ENCODE data around the gene EOLA2. TPM values are rescaled to one million over a fixed set of nuclear protein-coding genes. Genes with fewer than 3 reads are reported as not detected.
"Not testable (repeated sequence)": the region's sequence is repeated elsewhere in the genome, so short reads cannot be mapped to it uniquely, and the experiment has no call there.

Gene EOLA2
- total and polyA plus RNA-seq, 12 donors: 17.2 to 53.2 (median 28.7) TPM

DNA sequence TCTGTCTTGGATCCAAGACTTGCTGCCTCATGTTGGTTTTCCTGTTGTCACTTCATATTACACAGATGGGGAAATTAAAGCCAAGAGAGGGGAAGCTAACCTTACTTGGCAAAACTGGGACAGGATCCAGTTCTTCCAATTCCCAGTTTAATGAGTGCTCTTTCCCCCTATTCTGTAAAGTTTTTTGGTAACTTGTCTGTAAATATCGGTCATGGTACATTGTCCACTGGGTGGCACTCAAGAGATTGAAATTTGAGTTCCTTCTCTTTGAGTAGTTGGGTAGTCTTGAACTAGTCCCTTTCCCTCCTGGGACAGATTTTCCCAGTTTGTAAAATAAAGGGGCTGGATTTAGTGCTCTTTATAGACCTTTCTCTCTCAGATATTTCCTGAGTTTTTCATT lies 12.4 kb upstream of the EOLA2 start:
- peak in 1 of 7 donors; percentile 24 for DNase-seq
- H3K36me3 ChIP-seq (replicated peaks in 1 of 2): peaks cover 0 to 3% of the 10 kb centered on the region in 2 donors
- no peak overlapping the region for H3K4me3 ChIP-seq
- intact Hi-C loops (cut with DNase I): no loop called here
- TF ChIP-seq, protein P1, sequence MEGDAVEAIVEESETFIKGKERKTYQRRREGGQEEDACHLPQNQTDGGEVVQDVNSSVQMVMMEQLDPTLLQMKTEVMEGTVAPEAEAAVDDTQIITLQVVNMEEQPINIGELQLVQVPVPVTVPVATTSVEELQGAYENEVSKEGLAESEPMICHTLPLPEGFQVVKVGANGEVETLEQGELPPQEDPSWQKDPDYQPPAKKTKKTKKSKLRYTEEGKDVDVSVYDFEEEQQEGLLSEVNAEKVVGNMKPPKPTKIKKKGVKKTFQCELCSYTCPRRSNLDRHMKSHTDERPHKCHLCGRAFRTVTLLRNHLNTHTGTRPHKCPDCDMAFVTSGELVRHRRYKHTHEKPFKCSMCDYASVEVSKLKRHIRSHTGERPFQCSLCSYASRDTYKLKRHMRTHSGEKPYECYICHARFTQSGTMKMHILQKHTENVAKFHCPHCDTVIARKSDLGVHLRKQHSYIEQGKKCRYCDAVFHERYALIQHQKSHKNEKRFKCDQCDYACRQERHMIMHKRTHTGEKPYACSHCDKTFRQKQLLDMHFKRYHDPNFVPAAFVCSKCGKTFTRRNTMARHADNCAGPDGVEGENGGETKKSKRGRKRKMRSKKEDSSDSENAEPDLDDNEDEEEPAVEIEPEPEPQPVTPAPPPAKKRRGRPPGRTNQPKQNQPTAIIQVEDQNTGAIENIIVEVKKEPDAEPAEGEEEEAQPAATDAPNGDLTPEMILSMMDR (IDR thresholded peaks at IDR 0.05): peak in 5 of 6 experiments; percentile 21 to 49 (median 26)
- TF ChIP-seq POLR2A (IDR thresholded peaks at IDR 0.05): no peak
- H3K9me3 ChIP-seq (replicated peaks in 1 of 3): no peaks in the 10 kb centered on the region
- no peaks in the 10 kb centered on the region for H3K27me3 ChIP-seq
- no peak overlapping the region for H3K27ac ChIP-seq
- no peaks in the 10 kb centered on the region for H3K4me1 ChIP-seq (replicated peaks in 1 of 2)
- 20 to 25% (median 22%) methylated on average over 1 of the region's 1 CpG for WGBS, 4 donors

DNA sequence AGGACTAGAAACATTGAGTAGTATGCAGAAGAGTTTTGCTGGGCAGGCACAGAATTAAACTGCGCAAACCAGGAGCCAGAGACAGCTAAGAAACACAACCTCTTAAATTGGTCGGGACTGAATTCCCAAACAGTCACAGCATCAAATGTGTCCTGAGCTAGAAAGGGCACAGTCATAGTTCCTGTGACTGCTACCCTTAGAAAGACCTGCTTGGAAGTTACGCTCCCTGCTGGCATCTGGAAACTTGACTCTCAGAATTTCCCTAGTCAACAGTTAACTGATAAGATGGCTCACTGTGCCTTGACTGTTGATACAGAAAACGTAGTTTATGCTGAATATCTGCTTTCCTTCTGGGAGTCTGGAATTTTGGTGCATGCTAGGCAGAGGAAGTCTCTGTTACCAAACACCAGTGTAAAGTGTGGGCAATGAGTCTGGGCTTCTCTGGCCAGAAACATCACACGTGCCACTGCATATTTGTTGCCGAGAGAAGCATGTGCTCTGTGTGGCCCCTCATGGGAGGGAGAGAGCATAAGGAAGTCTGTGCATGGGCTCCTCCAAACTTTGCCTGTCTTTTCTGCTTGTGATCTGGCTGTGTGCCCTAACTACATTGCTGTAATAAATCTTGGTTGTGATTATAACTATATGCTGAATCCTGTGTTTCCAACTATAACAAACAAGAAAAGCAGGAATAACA lies 11.6 kb upstream of the EOLA2 start:
- Histone ChIP-seq H3K4me1 (replicated peaks in 1 of 2) (no peaks in the 10 kb centered on the region), H3K27me3 (no peaks in the 10 kb centered on the region), H3K27ac (no peak overlapping the region), H3K9me3 (replicated peaks in 1 of 3) (no peaks in the 10 kb centered on the region), H3K4me3 (no peak overlapping the region), H3K36me3 (replicated peaks in 1 of 2) (peaks cover 0 to 3% of the 10 kb centered on the region in 2 donors)
- intact Hi-C loops (cut with DNase I): no loop called here
- 66 to 93% (median 73%) methylated on average over 2 to 6 of the region's 6 CpGs for WGBS, 4 donors
- TF ChIP-seq POLR2A (IDR thresholded peaks at IDR 0.05): no peak
- TF ChIP-seq, protein P1 (IDR thresholded peaks at IDR 0.05): no peak
- no peak for DNase-seq

DNA sequence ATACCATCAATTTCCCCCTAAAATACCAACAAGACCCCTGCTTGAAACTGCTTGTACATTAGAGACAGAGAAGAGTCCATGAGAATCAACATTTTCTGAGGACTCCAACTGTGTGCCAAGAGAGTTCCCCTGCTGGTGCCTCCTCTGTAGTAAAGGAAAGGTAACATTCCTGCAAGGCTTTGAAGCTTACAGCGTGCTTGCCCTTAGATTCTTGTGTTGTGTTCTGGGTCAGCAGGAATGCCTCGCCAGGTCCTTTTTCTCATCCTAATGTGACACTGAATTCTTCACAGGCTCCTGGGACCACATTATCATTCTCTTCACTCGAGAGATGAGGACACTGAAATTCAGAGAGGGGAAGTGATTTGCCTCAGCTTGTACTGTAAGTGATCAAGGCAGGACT lies 9.7 kb upstream of the EOLA2 start:
- Histone ChIP-seq H3K4me3 (no peak overlapping the region), H3K27me3 (no peaks in the 10 kb centered on the region), H3K9me3 (replicated peaks in 1 of 3) (no peaks in the 10 kb centered on the region), H3K27ac (no peak overlapping the region), H3K36me3 (replicated peaks in 1 of 2) (peaks cover 0 to 3% of the 10 kb centered on the region in 2 donors), H3K4me1 (replicated peaks in 1 of 2) (no peaks in the 10 kb centered on the region)
- TF ChIP-seq, protein P1 (IDR thresholded peaks at IDR 0.05): no peak
- no peak for TF ChIP-seq POLR2A (IDR thresholded peaks at IDR 0.05)
- intact Hi-C loops (cut with DNase I): no loop called here
- no peak for DNase-seq
- 58 to 94% (median 70%) methylated on average over 3 of the region's 3 CpGs for WGBS, 4 donors

DNA sequence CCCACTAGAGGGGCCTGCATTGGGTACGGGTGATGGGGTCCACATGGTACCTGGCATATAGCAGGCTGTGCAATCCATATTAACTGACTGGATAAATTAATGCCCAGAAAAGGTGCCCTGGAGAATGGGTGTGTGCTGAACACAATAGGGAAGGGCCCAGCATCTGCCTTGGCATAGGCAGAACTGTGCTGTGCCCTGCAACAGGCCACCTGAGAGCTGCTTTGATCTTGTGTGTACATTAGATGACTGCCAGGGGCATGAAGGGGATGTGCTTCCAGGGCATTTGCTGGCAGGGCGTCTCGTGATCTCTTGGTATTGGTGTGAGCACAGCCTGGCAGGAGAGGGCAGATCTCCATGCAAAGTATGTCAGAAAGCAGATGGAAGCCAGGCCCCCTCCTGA lies 8.6 kb upstream of the EOLA2 start:
- DNase-seq; intact Hi-C loops (cut with DNase I): not testable (repeated sequence)

DNA sequence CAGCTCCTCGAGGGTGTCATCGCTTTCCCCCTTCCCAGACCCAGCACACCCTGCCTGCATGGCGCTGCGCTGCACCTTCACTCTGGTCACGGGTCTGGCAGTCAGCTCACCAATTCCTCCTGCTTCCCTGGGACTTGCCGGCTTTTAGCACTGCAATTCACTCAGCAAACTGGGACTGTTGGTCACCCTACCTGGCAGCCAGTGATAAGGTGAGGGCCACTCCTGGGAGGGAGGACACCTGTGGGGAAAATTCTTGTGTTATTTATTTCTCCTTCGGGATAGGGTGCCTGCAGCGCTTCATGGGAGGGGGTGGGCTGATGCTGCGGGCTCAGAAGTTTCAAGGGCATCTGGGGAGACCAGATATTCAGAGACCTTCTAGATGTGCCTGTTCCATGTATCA lies 7.5 kb upstream of the EOLA2 start:
- H3K4me3 ChIP-seq; H3K9me3 ChIP-seq (replicated peaks in 1 of 3); H3K27ac ChIP-seq; intact Hi-C loops (cut with DNase I); H3K27me3 ChIP-seq; H3K36me3 ChIP-seq (replicated peaks in 1 of 2); DNase-seq; H3K4me1 ChIP-seq (replicated peaks in 1 of 2): not testable (repeated sequence)
- 78 to 88% (median 85%) methylated on average over 4 to 7 of the region's 9 CpGs; no CpG with 5 or more reads in 1 of the 4 donors for WGBS, 4 donors

More for the DNA sequence above, 8.6 kb upstream of the EOLA2 start:
- H3K4me3 ChIP-seq; H3K36me3 ChIP-seq (replicated peaks in 1 of 2); H3K4me1 ChIP-seq (replicated peaks in 1 of 2); H3K27me3 ChIP-seq; H3K27ac ChIP-seq; H3K9me3 ChIP-seq (replicated peaks in 1 of 3): not testable (repeated sequence)
- WGBS, 4 donors: no CpG with 5 or more reads among the region's 3 CpGs

DNA sequence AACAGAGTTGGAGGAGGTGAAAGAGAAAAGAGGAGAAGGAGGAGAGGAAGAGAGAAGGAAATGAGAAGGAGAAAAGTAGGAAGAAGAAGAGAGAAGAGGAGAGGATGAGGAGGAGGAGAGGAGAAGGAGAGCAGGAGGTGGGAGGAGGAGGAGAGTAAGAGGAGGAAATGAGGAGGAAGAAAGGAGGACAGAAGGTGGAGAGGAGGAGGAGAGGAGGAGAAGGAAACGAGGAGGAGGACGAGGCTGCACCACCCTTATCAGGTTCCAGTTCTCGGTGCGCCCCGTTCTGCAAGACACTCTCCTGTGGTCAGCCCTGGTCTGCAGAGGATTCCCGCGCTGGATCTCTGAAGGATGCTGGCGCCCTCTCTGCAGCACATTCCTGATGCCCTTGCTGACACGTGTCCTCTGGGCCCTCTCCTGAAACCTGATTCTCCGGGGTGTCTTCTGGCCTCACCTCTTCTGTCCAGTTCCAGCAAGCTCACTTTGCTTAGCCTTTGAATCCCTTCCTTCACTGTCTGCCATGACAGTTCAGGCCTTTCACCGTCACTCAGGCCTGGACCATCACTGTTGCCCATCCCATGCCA lies 6.9 kb upstream of the EOLA2 start:
- H3K4me1 ChIP-seq (replicated peaks in 1 of 2); H3K4me3 ChIP-seq; H3K9me3 ChIP-seq (replicated peaks in 1 of 3); H3K27me3 ChIP-seq; H3K27ac ChIP-seq; H3K36me3 ChIP-seq (replicated peaks in 1 of 2); intact Hi-C loops (cut with DNase I); DNase-seq: not testable (repeated sequence)
- WGBS, 4 donors: 74 to 92% (median 89%) methylated on average over 9 to 11 of the region's 11 CpGs

Data from adrenal gland (tissue), 12 donors.